ENCODE results near the gene FAM20C. TPM values are rescaled to one million over a fixed set of nuclear protein-coding genes. Genes with fewer than 3 reads are reported as not detected.

FAM20C gene
- total and polyA plus RNA-seq, 2 of the 8 experiments (the other 6 are each of a cell fraction or from before 2014, with no cell fraction given): 9.5 to 34.8 TPM

- no peaks in the 10 kb centered on the region for H3K9me3 ChIP-seq (ENCODE audit: insufficient read depth in 2 of 2, low read depth in 1 of 2, low read length in 1 of 2)
- no peak overlapping the region for H2BK120ac ChIP-seq (replicated peaks; ENCODE audit: low read depth, low read length)
- no peak for FAIRE-seq
- peak overlapping the region; percentile 89 for H4K91ac ChIP-seq (replicated peaks; ENCODE audit: insufficient read length, low read length)
- H3K9ac ChIP-seq (replicated peaks in 1 of 4; ENCODE audit: extremely low read depth in 1 of 4, low read depth in 3 of 4, low read length in 3 of 4): no peak overlapping the region
- H3K4me1 ChIP-seq (replicated peaks in 1 of 4; ENCODE audit: control insufficient read depth in 3 of 4, insufficient read depth in 4 of 4, low read length in 3 of 4): peaks cover 0 to 9% (median 5%) of the 10 kb centered on the region in 4 experiments; a peak in 5 of 7 replicates
- no peak overlapping the region for H3K4me3 ChIP-seq (ENCODE audit: extremely low read depth in 1 of 4, insufficient read depth in 2 of 4, low read depth in 3 of 4, low read length in 4 of 4)
- peaks cover 0 to 8% of the 10 kb centered on the region in 2 experiments for H4K20me1 ChIP-seq (replicated peaks in 1 of 2; ENCODE audit: control insufficient read depth in 1 of 2, insufficient read depth in 2 of 2, low read length in 2 of 2)
- H3K27ac ChIP-seq (ENCODE audit: low read depth, low read length): no peak overlapping the region
- ChIA-PET POLR2A (ENCODE audit: partially characterized antibody) (interaction anchor here (1.1 kb wide), 1 partner anchor 28 kb away, joined by 3 read pairs; no protein-coding TSS in a partner anchor), CTCF (ENCODE audit: partially characterized antibody) (no interaction called here)
- H3K79me2 ChIP-seq (ENCODE audit: control insufficient read depth in 1 of 2, insufficient read depth in 2 of 2, low read length in 2 of 2): no peaks in the 10 kb centered on the region
- peak overlapping the region; percentile 94 for H3K4ac ChIP-seq (replicated peaks; ENCODE audit: insufficient read length, low read depth, low read length)
- peak overlapping the region; percentile 19 for H4K5ac ChIP-seq (ENCODE audit: insufficient read length, low read depth, low read length)
- H3K27me3 ChIP-seq (replicated peaks in 1 of 4; ENCODE audit: control insufficient read depth in 3 of 4, extremely low read depth in 1 of 4, insufficient read depth in 3 of 4, low read length in 3 of 4): no peaks in the 10 kb centered on the region
- H2BK12ac ChIP-seq (ENCODE audit: low read depth, low read length): peak overlapping the region; percentile 96; the same call in 1 of the 2 replicates
- no peak overlapping the region for H3K14ac ChIP-seq (ENCODE audit: insufficient read length)
- no peak overlapping the region; the same call in 1 of the 2 replicates for H3K18ac ChIP-seq (ENCODE audit: extremely low read depth, low read length)
- H2BK5ac ChIP-seq (ENCODE audit: low read depth, low read length): peak overlapping the region; percentile 83
- WGBS, 2 experiments (ENCODE audit: extremely low coverage in 1 of 2, insufficient coverage in 1 of 2, insufficient read length in 1 of 2, insufficient replicate concordance in 2 of 2, low coverage in 1 of 2, low lambda C conversion rate in 2 of 2, missing lambda C conversion rate in 1 of 2): 83% methylated on average over 10 of the region's 10 CpGs; no CpG with 5 or more reads in 1 of the 2 experiments
- H4K8ac ChIP-seq (ENCODE audit: extremely low read depth, insufficient read depth, low read length): no peak overlapping the region
- H2AK5ac ChIP-seq (ENCODE audit: low read depth, low read length): peak overlapping the region; percentile 90; the same call in 1 of the 2 replicates
- no peak overlapping the region for H3K4me2 ChIP-seq (ENCODE audit: insufficient read depth in 1 of 2, low read depth in 2 of 2, low read length in 2 of 2)
- no peaks in the 10 kb centered on the region for H3K23me2 ChIP-seq (ENCODE audit: low read depth, low read length)
- no peak overlapping the region for H2AFZ ChIP-seq (ENCODE audit: low read length)
- no peak overlapping the region for H2BK20ac ChIP-seq (ENCODE audit: low read length)
- H2BK15ac ChIP-seq (ENCODE audit: low read length): peak overlapping the region; percentile 61; the same call in 1 of the 2 replicates
- no peak for TF ChIP-seq CBX5 (IDR thresholded peaks at IDR 0.05; ENCODE audit: low read depth, low read length)
- TF ChIP-seq SIN3A (conservative IDR thresholded peaks at IDR 0.05 in 1 of 2, IDR thresholded peaks at IDR 0.05 in 1 of 2; ENCODE audit: low read depth in 1 of 2, low read length in 2 of 2): no peak
- TF ChIP-seq EP300 (IDR thresholded peaks at IDR 0.05; ENCODE audit: borderline replicate concordance in 1 of 2, low read depth in 2 of 2, low read length in 2 of 2): no peak
- no peak for TF ChIP-seq KDM4A (IDR thresholded peaks at IDR 0.05; ENCODE audit: low read depth, low read length, severe bottlenecking)
- H3K23ac ChIP-seq (ENCODE audit: insufficient read length): peak overlapping the region; percentile 65
- peaks cover 0 to 7% (median 0%) of the 10 kb centered on the region in 4 experiments; a peak in 2 of 8 replicates for H3K36me3 ChIP-seq (ENCODE audit: control insufficient read depth in 2 of 4, insufficient read depth in 4 of 4, low read length in 3 of 4)
- no peak for DNase-seq (ENCODE audit: low read depth in 1 of 2, low spot score in 2 of 2)
- peak overlapping the region; percentile 30 for H3K56ac ChIP-seq (replicated peaks; ENCODE audit: insufficient read length, low read depth, low read length)
- H3K79me1 ChIP-seq (ENCODE audit: low read depth, low read length): peaks cover 6% of the 10 kb centered on the region; the same call in 1 of the 2 replicates
Measured at GRCh38 chr7:222716-223041, 30.3 kb downstream of the FAM20C start.
